IPS DF 6.9 (cell line): ENCODE results near the gene TEDDM1.
"Not testable (repeated sequence)": the region's sequence is repeated elsewhere in the genome, so short reads cannot be mapped to it uniquely, and the experiment has no call there.

Source experiments
- DNase-seq: peaks from one replicate; pipeline ENCODE4 v3.0.0-alpha.2; 2013; ENCODE audit warnings: low read depth, low spot score
- H3K27ac ChIP-seq: one replicate; pipeline ENCODE4 v1.5.1; 2013; ENCODE audit warnings: low read length, control low read depth
- H3K27me3 ChIP-seq: 2 replicates; pipeline ENCODE4 v1.6.1; 2013; ENCODE audit warnings: mild to moderate bottlenecking, low read length; ENCODE audit not compliant: control insufficient read depth, insufficient read depth
- H3K36me3 ChIP-seq: 2 replicates; pipeline ENCODE4 v1.6.1; 2013; ENCODE audit warnings: low read length; ENCODE audit not compliant: control insufficient read depth, insufficient read depth
- H3K4me1 ChIP-seq: 2 replicates; pipeline ENCODE4 v1.6.1; 2013; ENCODE audit warnings: low read length; ENCODE audit not compliant: control insufficient read depth, insufficient read depth
- H3K4me3 ChIP-seq: 2 replicates; pipeline ENCODE4 v1.5.1; 2013; ENCODE audit warnings: mild to moderate bottlenecking, low read length
- H3K9me3 ChIP-seq: 2 replicates; pipeline ENCODE4 v1.6.1; 2013; ENCODE audit warnings: low read length, inconsistent platforms; ENCODE audit not compliant: control insufficient read depth, insufficient read depth
- WGBS: extraction: QIAGEN DNeasy Blood & Tissue Kit; methylation state at CpG from one replicate; pipeline ENCODE4 v1.1.7; 2013; ENCODE audit warnings: mixed read lengths, missing lambda C conversion rate; ENCODE audit not compliant: insufficient read length, insufficient coverage; 5-methylcytosine and 5-hydroxymethylcytosine counted together

The TEDDM1 gene, protein sequence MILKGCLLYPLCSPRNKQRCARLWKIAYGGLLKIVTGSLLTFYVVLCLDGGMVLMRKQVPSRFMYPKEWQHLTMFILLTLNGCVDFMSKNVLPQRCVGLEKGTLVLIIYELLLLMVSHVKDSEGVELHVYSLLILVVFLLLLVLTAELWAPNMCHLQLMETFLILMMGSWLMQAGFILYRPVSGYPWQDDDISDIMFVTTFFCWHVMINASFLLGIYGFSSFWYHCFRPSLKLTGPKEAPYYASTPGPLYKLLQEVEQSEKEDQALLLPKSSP

DNA sequence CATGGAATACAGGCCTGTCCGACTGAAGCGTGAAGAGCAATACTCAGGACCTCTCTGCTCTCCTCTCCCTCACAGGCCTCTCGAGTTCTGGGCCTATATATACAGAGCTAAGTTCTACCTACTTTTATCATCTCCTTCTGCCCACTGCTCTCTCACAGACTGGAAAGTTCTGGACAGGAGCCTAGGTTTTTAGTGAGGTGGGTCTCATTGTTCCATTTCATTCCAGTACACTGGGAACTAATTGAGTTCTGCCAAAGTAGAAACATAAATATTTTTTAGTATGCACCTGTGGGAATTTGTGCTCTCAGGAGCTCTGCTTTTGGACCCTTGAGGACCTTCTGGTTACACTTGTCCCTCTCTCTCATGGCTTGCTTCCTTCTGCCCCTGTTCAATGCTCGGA is at the start of gene TEDDM1:
Gene TEDDM1, minus strand, starts transcription at position 101 of the 400 bp plus-strand sequence. CDS start 182 bp downstream, outside the sequence.
- Histone ChIP-seq H3K27me3 (no peaks in the 10 kb centered on the region), H3K4me3 (no peak within 1 kb of the TSS), H3K4me1 (no peaks in the 10 kb centered on the region), H3K36me3 (no peaks in the 10 kb centered on the region), H3K9me3 (no peaks in the 10 kb centered on the region), H3K27ac (no peak within 1 kb of the TSS)
- no peak for DNase-seq
- no CpG with 5 or more reads among the region's 4 CpGs for WGBS

DNA sequence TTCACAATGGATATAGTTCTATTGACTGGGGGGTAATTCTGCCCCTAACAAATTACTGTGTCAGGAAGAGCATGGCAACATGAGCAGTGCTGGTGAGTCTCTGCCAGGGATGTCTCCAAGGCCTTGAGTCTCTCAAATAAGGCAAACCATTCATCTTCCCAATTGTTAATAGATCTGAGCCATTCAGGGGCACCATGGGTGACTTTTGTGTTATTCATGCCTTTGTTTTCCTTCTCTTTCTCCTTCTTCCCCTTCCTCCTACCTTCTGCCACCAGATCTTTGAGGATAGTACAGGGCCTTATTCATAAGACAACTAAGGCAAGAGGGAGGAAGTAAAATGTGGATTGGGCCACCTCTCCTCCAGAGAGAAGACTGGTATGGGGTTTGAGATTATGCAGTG is 49.6 kb upstream of the TEDDM1 start, which contains the start of gene RGSL1:
Gene RGSL1, plus strand, starts transcription at position 60 of the 400 bp plus-strand sequence. Its CDS starts 20 bp downstream, at position 80.
- Histone ChIP-seq H3K27me3 (no peaks in the 10 kb centered on the region), H3K4me1 (0 out of 2 replicates have a peak, but pooled peaks cover 1% of the 10 kb centered on the region), H3K27ac (no peak within 1 kb of the TSS), H3K4me3 (no peak within 1 kb of the TSS), H3K36me3 (no peaks in the 10 kb centered on the region), H3K9me3 (no peaks in the 10 kb centered on the region)
- no peak for DNase-seq

DNA sequence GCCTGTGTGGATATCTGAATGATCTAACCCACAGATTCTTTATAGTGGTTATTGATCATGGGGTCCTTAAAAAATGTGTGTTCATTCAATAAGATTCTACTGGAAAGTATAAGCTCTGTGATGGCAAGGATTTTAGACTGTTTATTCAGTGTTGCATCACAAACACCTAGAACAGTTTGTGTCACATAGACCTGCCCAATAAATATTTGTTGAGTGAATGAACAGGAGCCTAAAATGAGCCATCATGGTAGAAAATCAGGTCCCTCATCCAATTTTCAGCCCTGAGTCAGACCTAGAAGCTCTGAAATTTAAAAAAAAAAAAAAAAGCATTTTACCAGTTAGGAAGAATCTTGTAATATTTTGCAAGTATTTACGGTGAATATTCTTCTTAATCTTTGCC is 47.2 kb upstream of the TEDDM1 start:
- no peak for DNase-seq
- Histone ChIP-seq H3K4me1 (0 out of 2 replicates have a peak, but pooled peaks cover 4% of the 10 kb centered on the region), H3K27ac (no peak overlapping the region), H3K9me3 (no peaks in the 10 kb centered on the region), H3K4me3 (no peak overlapping the region), H3K36me3 (no peaks in the 10 kb centered on the region), H3K27me3 (no peaks in the 10 kb centered on the region)
- WGBS = no CpG with 5 or more reads among the region's 1 CpG

DNA sequence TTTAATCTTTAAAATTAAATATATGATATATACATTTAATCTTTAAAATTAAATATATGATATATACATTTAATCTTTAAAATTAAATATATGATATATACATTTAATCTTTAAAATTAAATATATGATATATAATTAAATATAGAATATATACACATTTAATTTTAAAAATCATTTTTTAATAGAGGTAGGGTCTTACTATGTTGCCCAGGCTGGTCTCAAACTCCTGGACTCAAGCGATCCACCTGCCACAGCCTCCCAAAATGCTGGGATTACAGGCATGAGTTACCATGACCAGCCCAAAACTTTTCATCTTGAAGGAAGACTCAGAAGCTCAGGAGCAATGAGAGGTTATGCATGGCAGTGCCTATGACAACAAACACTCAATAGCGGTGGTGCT is 46.7 kb upstream of the TEDDM1 start:
- no CpG with 5 or more reads among the region's 2 CpGs for WGBS
- not testable (repeated sequence) for H3K4me3 ChIP-seq, H3K27me3 ChIP-seq, DNase-seq, H3K27ac ChIP-seq, H3K9me3 ChIP-seq, H3K4me1 ChIP-seq, H3K36me3 ChIP-seq

DNA sequence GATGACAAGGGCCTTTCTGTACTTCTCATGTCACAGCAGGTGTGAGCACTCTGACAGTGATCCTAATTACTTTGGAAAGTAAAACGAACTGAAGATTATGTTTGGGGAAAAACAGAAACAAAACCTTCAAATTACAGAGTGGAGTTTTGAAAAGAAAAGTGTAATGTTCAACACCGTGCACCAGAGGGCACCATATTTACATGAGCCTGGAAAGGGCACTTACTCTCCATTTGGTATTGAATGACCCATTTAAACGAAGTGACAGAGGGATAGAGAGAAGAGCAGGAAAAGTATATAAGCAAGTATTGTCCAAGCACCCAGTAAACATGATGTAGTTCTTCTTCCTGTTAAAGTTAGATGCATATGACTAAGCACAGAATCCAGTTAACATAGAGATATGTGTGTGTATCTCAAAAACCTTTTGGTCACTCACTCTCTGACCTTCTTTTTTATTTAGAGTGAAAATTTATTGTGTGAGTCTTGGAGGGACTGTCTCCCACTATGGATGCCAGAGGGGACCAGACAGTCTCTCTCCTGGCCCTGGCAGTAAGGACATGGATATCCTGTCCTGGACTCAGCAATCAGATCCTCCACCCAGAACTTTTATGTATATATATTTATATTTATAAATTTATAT is 45.7 kb upstream of the TEDDM1 start:
- DNase-seq = peak; percentile 22
- no CpG with 5 or more reads among the region's 3 CpGs for whole genome bisulfite sequencing
- Histone ChIP-seq H3K27me3 (no peaks in the 10 kb centered on the region), H3K4me1 (0 out of 2 replicates have a peak, but pooled peaks cover 4% of the 10 kb centered on the region), H3K9me3 (no peaks in the 10 kb centered on the region), H3K27ac (no peak overlapping the region), H3K36me3 (no peaks in the 10 kb centered on the region), H3K4me3 (no peak overlapping the region)

DNA sequence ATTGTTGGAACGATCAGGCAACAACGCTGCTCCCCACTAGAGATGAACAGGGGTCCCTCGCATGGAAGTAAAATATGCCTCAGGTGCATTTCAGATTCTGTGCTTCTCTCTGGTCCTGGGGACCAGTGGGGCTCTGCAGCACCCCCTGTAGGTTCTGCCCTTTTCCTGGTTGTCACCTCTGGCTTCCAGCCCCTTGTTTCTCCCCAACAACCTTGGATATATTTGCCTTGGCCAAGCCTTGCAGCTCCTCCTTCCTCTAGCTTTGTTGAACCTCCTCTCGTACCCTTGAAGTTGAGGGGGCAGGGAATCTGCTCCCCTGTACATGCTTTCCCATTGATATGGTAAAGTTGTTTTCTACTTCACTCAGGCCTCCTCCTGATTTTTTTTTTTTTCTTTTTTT is 44.0 kb upstream of the TEDDM1 start:
- no peak overlapping the region for H3K4me3 ChIP-seq
- DNase-seq = no peak
- H3K27me3 ChIP-seq = no peaks in the 10 kb centered on the region
- WGBS = no CpG with 5 or more reads among the region's 4 CpGs
- H3K9me3 ChIP-seq = no peaks in the 10 kb centered on the region
- H3K27ac ChIP-seq = no peak overlapping the region
- H3K4me1 ChIP-seq = 0 out of 2 replicates have a peak, but pooled peaks cover 3% of the 10 kb centered on the region
- H3K36me3 ChIP-seq = no peaks in the 10 kb centered on the region

DNA sequence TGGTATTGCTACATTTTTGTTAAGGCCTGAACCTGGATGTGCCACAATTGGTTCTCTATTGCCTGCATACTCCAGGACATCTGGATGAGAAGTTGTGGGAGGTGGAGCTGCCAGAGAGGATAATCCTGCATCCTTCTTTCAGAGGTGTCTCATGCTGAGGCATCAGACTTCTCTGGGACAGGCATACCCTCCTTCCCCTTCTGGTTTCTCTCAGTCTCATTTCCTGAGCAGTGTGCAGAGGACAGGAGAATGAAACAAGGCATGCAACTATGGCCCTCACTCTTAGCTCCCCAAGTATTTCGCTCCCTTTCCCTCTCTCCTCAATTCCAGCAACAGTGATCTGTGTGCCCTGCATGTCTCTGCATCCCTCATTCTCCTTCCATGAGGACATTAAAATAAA is 41.9 kb upstream of the TEDDM1 start:
- Histone ChIP-seq H3K9me3 (no peaks in the 10 kb centered on the region), H3K27me3 (no peaks in the 10 kb centered on the region), H3K4me3 (no peak overlapping the region), H3K27ac (no peak overlapping the region), H3K36me3 (no peaks in the 10 kb centered on the region), H3K4me1 (0 out of 2 replicates have a peak, but pooled peaks cover 3% of the 10 kb centered on the region)
- no peak for DNase-seq
- WGBS = no CpG with 5 or more reads among the region's 1 CpG

DNA sequence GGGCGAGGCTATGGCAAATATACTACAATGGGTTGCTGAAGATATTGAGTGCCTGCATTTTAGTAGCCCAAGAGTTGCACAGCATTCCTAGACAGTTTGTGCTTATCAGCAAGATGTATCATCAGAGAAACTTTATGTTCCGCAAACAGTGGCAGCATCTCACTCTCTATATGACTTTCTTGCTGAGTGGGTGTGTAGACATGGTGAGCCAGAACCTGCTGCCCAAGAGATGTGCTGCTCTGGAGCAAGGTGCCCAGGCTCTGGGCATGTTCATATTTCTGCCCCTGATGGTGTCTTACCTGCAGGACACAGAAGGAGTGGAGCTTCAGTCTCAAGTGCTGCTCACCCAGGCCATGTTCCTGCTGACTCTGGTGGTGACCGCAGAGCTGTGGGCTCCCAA is 41.3 kb upstream of the TEDDM1 start:
- no peak for DNase-seq
- H3K27me3 ChIP-seq = no peaks in the 10 kb centered on the region
- WGBS = no CpG with 5 or more reads among the region's 3 CpGs

DNA sequence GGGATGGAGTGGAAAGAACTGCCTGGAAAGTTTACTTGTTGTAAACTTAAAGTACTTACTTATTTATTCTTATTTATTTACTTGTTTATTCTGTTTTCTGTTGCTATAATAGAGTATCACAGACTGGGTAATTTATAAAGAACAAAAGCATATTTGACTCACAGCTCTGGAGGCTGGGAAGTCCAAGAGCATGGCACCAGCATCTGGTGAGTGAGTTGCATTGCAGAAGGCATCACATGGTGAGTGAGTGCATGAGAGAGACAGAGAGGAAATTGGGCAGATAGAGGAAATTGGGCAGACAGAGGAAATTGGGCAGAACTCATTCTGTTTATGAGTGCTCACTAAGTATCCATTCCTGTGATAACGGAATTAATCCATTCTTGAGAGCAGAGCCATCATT is 37.9 kb upstream of the TEDDM1 start:
- Histone ChIP-seq H3K4me1 (no peaks in the 10 kb centered on the region), H3K4me3 (no peak overlapping the region), H3K27me3 (no peaks in the 10 kb centered on the region), H3K9me3 (no peaks in the 10 kb centered on the region), H3K27ac (no peak overlapping the region), H3K36me3 (no peaks in the 10 kb centered on the region)
- DNase-seq = no peak
- WGBS = no CpG with 5 or more reads among the region's 1 CpG

More for the DNA sequence above, 41.3 kb upstream of the TEDDM1 start:
- H3K4me1 ChIP-seq = 0 out of 2 replicates have a peak, but pooled peaks cover 3% of the 10 kb centered on the region
- no peak overlapping the region for H3K4me3 ChIP-seq
- no peaks in the 10 kb centered on the region for H3K9me3 ChIP-seq
- no peaks in the 10 kb centered on the region for H3K36me3 ChIP-seq
- H3K27ac ChIP-seq = no peak overlapping the region

DNA sequence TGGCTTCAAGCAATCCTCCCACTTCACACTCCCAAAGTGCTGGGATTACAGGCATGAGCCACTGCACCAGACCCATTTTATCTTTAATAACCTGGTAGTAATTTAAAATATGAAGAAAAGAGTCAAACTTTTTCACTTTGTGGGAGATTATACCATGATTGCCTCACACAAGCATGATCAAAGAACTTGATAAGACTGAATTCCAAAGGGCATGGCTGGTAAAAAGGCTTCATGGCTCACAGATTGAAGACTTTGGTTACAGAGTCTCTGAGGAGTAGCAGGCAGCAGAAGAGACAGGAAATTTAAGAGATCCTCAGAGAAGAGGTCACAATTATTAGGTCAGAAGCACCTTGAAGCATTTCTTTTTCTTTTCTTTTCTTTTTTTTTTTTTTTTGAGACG is 33.1 kb upstream of the TEDDM1 start:
- no peak for DNase-seq
- no peaks in the 10 kb centered on the region for H3K27me3 ChIP-seq
- WGBS = no CpG with 5 or more reads among the region's 1 CpG
- H3K9me3 ChIP-seq = no peaks in the 10 kb centered on the region
- H3K27ac ChIP-seq = no peak overlapping the region
- H3K36me3 ChIP-seq = no peaks in the 10 kb centered on the region
- no peaks in the 10 kb centered on the region for H3K4me1 ChIP-seq
- no peak overlapping the region for H3K4me3 ChIP-seq
